Thyroid gland (tissue), 4 donors: ENCODE data around the gene ZNF385B. TPM values are rescaled to one million over a fixed set of nuclear protein-coding genes. Genes with fewer than 3 reads are reported as not detected.
"Not testable (repeated sequence)": the region's sequence is repeated elsewhere in the genome, so short reads cannot be mapped to it uniquely, and the experiment has no call there.

Experiments
- DNase-seq, 2 donors: peaks; one replicate each; pipeline ENCODE4 v3.0.0-alpha.2; 2019
- H3K27ac ChIP-seq, 3 donors: fragments of 200-600 bp; sonication (generic); 1 replicate in 2 of 3; 2 replicates in 1 of 3; pipeline ENCODE4 v1.5.1; 2016 to 2019; ENCODE audit warnings: mild to moderate bottlenecking in 1 of 3, moderate library complexity in 1 of 3
- H3K27me3 ChIP-seq: fragments of 200-600 bp; sonication (generic); one replicate; pipeline ENCODE4 v1.5.1; 2019
- H3K36me3 ChIP-seq, 2 donors: fragments of 200-600 bp; sonication (generic); one replicate each; pipeline ENCODE4 v1.5.1; 2016 to 2019
- H3K4me1 ChIP-seq, 2 donors: fragments of 200-600 bp; sonication (generic); one replicate each; pipeline ENCODE4 v1.5.1; 2017 to 2019
- H3K4me3 ChIP-seq, 3 donors: fragments of 200-600 bp; sonication (generic); replicated peaks in 1 of 3; 1 replicate in 2 of 3; 2 replicates in 1 of 3; pipeline ENCODE4 v1.5.1; 2016; ENCODE audit warnings: mild to moderate bottlenecking in 1 of 3
- H3K9me3 ChIP-seq: fragments of 200-600 bp; sonication (generic); one replicate; pipeline ENCODE4 v1.5.1; 2017
- CTCF ChIP-seq, 6 experiments: fragments of 200-600 bp in 3 of 6; fragments of 450-650 bp in 3 of 6; sonication (generic) in 3 of 6; IDR thresholded peaks; one replicate each; pipeline ENCODE4 v1.5.1; 2016 to 2019; ENCODE audit warnings: antibody characterized with exemption in 6 of 6, mild to moderate bottlenecking in 2 of 6, inconsistent platforms in 1 of 6, moderate library complexity in 1 of 6
- POLR2A ChIP-seq, 2 donors: fragments of 450-650 bp; IDR thresholded peaks; one replicate each; pipeline ENCODE4 v1.6.1; 2017; ENCODE audit warnings: antibody characterized with exemption in 2 of 2, mild to moderate bottlenecking in 2 of 2, moderate library complexity in 1 of 2
- WGBS, 2 donors: methylation state at CpG; one replicate each; pipeline ENCODE4 v1.1.5; 2017; 5-methylcytosine and 5-hydroxymethylcytosine counted together
- intact Hi-C: fragments of 100-400 bp; cut with DNase I; formaldehyde crosslinking; loops from one replicate; pipeline ENCODE4 v1.15.1; 2023
- total RNA-seq, 4 donors: library from RNA; depleted of rRNA; stranded (reverse); fragments of >200 nt; gene quantifications; one replicate each; pipeline ENCODE4 v1.2.3, GENCODE V29; 2016

ZNF385B gene
- total RNA-seq, 4 donors from 2014 or later = 1.3 to 2.8 (median 1.8) TPM

GRCh38 chr2:179645047-179645446 lies 216.4 kb downstream of the ZNF385B start:
- Histone ChIP-seq H3K4me1 (no peaks in the 10 kb centered on the region), H3K36me3 (no peaks in the 10 kb centered on the region), H3K9me3 (no peaks in the 10 kb centered on the region), H3K27me3 (no peaks in the 10 kb centered on the region), H3K4me3 (no peak overlapping the region), H3K27ac (no peak overlapping the region)
- no peak for DNase-seq
- WGBS, 2 donors = 85 to 91% methylated on average over 2 of the region's 2 CpGs
- TF ChIP-seq CTCF (IDR thresholded peaks at IDR 0.05) (no peak), POLR2A (IDR thresholded peaks at IDR 0.05) (no peak)
- intact Hi-C loops = no loop called here

- 88 to 94% methylated on average over 2 of the region's 2 CpGs for WGBS, 2 donors
- no peak for TF ChIP-seq CTCF (IDR thresholded peaks at IDR 0.05)
- no peak for TF ChIP-seq POLR2A (IDR thresholded peaks at IDR 0.05)
- DNase-seq = no peak
- Histone ChIP-seq H3K4me3 (no peak overlapping the region), H3K9me3 (no peaks in the 10 kb centered on the region), H3K27me3 (no peaks in the 10 kb centered on the region), H3K27ac (no peak overlapping the region), H3K4me1 (no peaks in the 10 kb centered on the region), H3K36me3 (no peaks in the 10 kb centered on the region)
- intact Hi-C loops = no loop called here
Observed at GRCh38 chr2:179642462-179642861, 218.9 kb downstream of the ZNF385B start.

GRCh38 chr2:179636995-179637394 lies 224.4 kb downstream of the ZNF385B start:
- TF ChIP-seq POLR2A (IDR thresholded peaks at IDR 0.05) (no peak), CTCF (IDR thresholded peaks at IDR 0.05) (no peak)
- H3K4me1 ChIP-seq = peaks cover 0 to 6% of the 10 kb centered on the region in 2 donors
- no peaks in the 10 kb centered on the region for H3K9me3 ChIP-seq
- intact Hi-C loops = no loop called here
- WGBS, 2 donors = 66 to 73% methylated on average over 2 of the region's 2 CpGs
- DNase-seq = no peak
- H3K27me3 ChIP-seq = no peaks in the 10 kb centered on the region
- no peak overlapping the region for H3K27ac ChIP-seq
- no peaks in the 10 kb centered on the region for H3K36me3 ChIP-seq
- H3K4me3 ChIP-seq = no peak overlapping the region

GRCh38 chr2:179636100-179636980 lies 225.1 kb downstream of the ZNF385B start:
- intact Hi-C loops = no loop called here
- H3K4me1 ChIP-seq = peaks cover 0 to 6% of the 10 kb centered on the region in 2 donors
- DNase-seq = no peak
- no peaks in the 10 kb centered on the region for H3K9me3 ChIP-seq
- WGBS, 2 donors = 46 to 53% methylated on average over 6 of the region's 6 CpGs
- no peak overlapping the region for H3K4me3 ChIP-seq
- no peaks in the 10 kb centered on the region for H3K27me3 ChIP-seq
- no peaks in the 10 kb centered on the region for H3K36me3 ChIP-seq
- no peak overlapping the region for H3K27ac ChIP-seq
- TF ChIP-seq POLR2A (IDR thresholded peaks at IDR 0.05) = no peak
- no peak for TF ChIP-seq CTCF (IDR thresholded peaks at IDR 0.05)

- DNase-seq, H3K4me1 ChIP-seq, H3K27ac ChIP-seq, H3K9me3 ChIP-seq, intact Hi-C loops, H3K4me3 ChIP-seq, H3K36me3 ChIP-seq, H3K27me3 ChIP-seq: not testable (repeated sequence)
- WGBS, 2 donors = 66 to 91% methylated on average over 2 of the region's 2 CpGs
Observed at GRCh38 chr2:179631769-179632385, 229.5 kb downstream of the ZNF385B start.

- H3K27me3 ChIP-seq, DNase-seq, H3K4me3 ChIP-seq, H3K36me3 ChIP-seq, intact Hi-C loops, H3K4me1 ChIP-seq, H3K27ac ChIP-seq, H3K9me3 ChIP-seq: not testable (repeated sequence)
- whole genome bisulfite sequencing, 2 donors = 65 to 84% methylated on average over 4 to 5 of the region's 5 CpGs
Observed at GRCh38 chr2:179629776-179630175, 231.6 kb downstream of the ZNF385B start.
